ENCODE results near the gene THEM5.

The THEM5 gene

GRCh38 chr1:151868486-151868885 lies 15.0 kb upstream of the THEM5 start:
- TF ChIP-seq ARNTL (CRISPR knock-in tag; IDR thresholded peaks at IDR 0.05; ENCODE audit: borderline replicate concordance, low read depth), result no peak
- TF ChIP-seq TCF4 (CRISPR knock-in tag; IDR thresholded peaks at IDR 0.05; ENCODE audit: borderline replicate concordance), result no peak
- TF ChIP-seq ESRRG (CRISPR knock-in tag; IDR thresholded peaks at IDR 0.05), result no peak
- no peak for TF ChIP-seq TSHZ2 (CRISPR knock-in tag; IDR thresholded peaks at IDR 0.05)
- TF ChIP-seq ZNF565 (CRISPR knock-in tag; conservative IDR thresholded peaks at IDR 0.05; ENCODE audit: low read depth), result no peak
- no peak for ATAC-seq

- ATAC-seq, result no peak
- TF ChIP-seq ZC3H10 (CRISPR knock-in tag; IDR thresholded peaks at IDR 0.05) (no peak), ZNF8 (CRISPR knock-in tag; IDR thresholded peaks at IDR 0.05) (no peak), TSHZ2 (CRISPR knock-in tag; IDR thresholded peaks at IDR 0.05) (no peak), OSR1 (CRISPR knock-in tag; IDR thresholded peaks at IDR 0.05) (no peak), TOX (CRISPR knock-in tag; IDR thresholded peaks at IDR 0.05; ENCODE audit: borderline replicate concordance) (no peak), ISL1 (CRISPR knock-in tag; IDR thresholded peaks at IDR 0.05) (no peak), BACH2 (CRISPR knock-in tag; IDR thresholded peaks at IDR 0.05; ENCODE audit: borderline replicate concordance) (no peak), RARB (CRISPR knock-in tag; IDR thresholded peaks at IDR 0.05) (no peak), TCF4 (CRISPR knock-in tag; IDR thresholded peaks at IDR 0.05; ENCODE audit: borderline replicate concordance) (no peak), ARNTL (CRISPR knock-in tag; IDR thresholded peaks at IDR 0.05; ENCODE audit: borderline replicate concordance, low read depth) (no peak), ESRRG (CRISPR knock-in tag; IDR thresholded peaks at IDR 0.05) (no peak), ZFP30 (CRISPR knock-in tag; IDR thresholded peaks at IDR 0.05) (no peak), CSRNP3 (CRISPR knock-in tag; IDR thresholded peaks at IDR 0.05) (no peak), GLIS3 (CRISPR knock-in tag; IDR thresholded peaks at IDR 0.05) (no peak), PPARA (CRISPR knock-in tag; IDR thresholded peaks at IDR 0.05; ENCODE audit: borderline replicate concordance) (no peak), CREB5 (CRISPR knock-in tag; IDR thresholded peaks at IDR 0.05; ENCODE audit: low read depth) (no peak), SNAI2 (CRISPR knock-in tag; IDR thresholded peaks at IDR 0.05) (no peak), CSDC2 (CRISPR knock-in tag; IDR thresholded peaks at IDR 0.05) (no peak), PATZ1 (CRISPR knock-in tag; IDR thresholded peaks at IDR 0.05; ENCODE audit: borderline replicate concordance) (no peak), POU6F1 (CRISPR knock-in tag; IDR thresholded peaks at IDR 0.05; ENCODE audit: borderline replicate concordance, low read depth) (no peak)
Observed at GRCh38 chr1:151867765-151868411, 14.4 kb upstream of the THEM5 start.
